K562 (cell line): ENCODE measurements around the gene KRTAP2-1. TPM values are rescaled to one million over a fixed set of nuclear protein-coding genes. Genes with fewer than 3 reads are reported as not detected.

Source experiments
- BRD9 ChIP-seq: fragments of 450-650 bp; IDR thresholded peaks from 2 replicates; pipeline ENCODE4 v1.6.1; 2018; ENCODE audit warnings: low read depth; ENCODE audit not compliant: partially characterized antibody
- CBX1 ChIP-seq: sonication (generic); IDR thresholded peaks from 2 replicates; pipeline ENCODE4 v1.6.1; 2016; ENCODE audit warnings: antibody characterized with exemption, low read depth, mild to moderate bottlenecking
- HCFC1 ChIP-seq: IDR thresholded peaks from 2 replicates; pipeline ENCODE4 v1.6.1; 2012; ENCODE audit warnings: low read depth, low read length, improper control_type of control experiment
- IRF2 ChIP-seq: sonication (generic); formaldehyde crosslinking; IDR thresholded peaks from 2 replicates; pipeline ENCODE4 v1.8.1; 2022; ENCODE audit warnings: mild to moderate bottlenecking, missing genetic modification reagents
- MTA3 ChIP-seq: fragments of 450-650 bp; formaldehyde crosslinking; IDR thresholded peaks from 2 replicates; pipeline ENCODE4 v1.6.1; 2017; ENCODE audit warnings: mild to moderate bottlenecking, borderline replicate concordance
- MYC ChIP-seq, 2 experiments: fragments of 250-450 bp in 1 of 2; sonication (Bioruptor Pico) in 1 of 2; IDR thresholded peaks; 2 replicates each; pipeline versions ENCODE4 v1.5.1 to v1.6.1; 2012 to 2021; ENCODE audit warnings: low read depth in 2 of 2, borderline replicate concordance in 1 of 2, improper control_type of control experiment in 1 of 2, low read length in 1 of 2, mild to moderate bottlenecking in 1 of 2, moderate library complexity in 1 of 2
- PHF21A ChIP-seq: fragments of 450-650 bp; IDR thresholded peaks from 2 replicates; pipeline ENCODE4 v1.6.1; 2017; ENCODE audit warnings: low read depth, borderline replicate concordance
- POLR3A ChIP-seq: IDR thresholded peaks from 2 replicates; pipeline ENCODE4 v1.6.1; 2011; ENCODE audit warnings: borderline replicate concordance, mild to moderate bottlenecking, moderate library complexity; ENCODE audit not compliant: insufficient read length, insufficient read depth; ENCODE audit errors: extremely low read depth
- RBFOX2 ChIP-seq: fragments of 200-400 bp; formaldehyde crosslinking; IDR thresholded peaks from 2 replicates; pipeline ENCODE4 v1.6.1; 2017; ENCODE audit warnings: low read depth, mild to moderate bottlenecking, low read length, moderate library complexity
- RCOR1 ChIP-seq, 2 experiments: IDR thresholded peaks; 2 replicates each; pipeline ENCODE4 v1.6.1; 2012; ENCODE audit warnings: low read depth in 2 of 2, low read length in 2 of 2, borderline replicate concordance in 1 of 2, improper control_type of control experiment in 1 of 2
- ZNF133 ChIP-seq: fragments of 250-450 bp; sonication (Bioruptor Pico); IDR thresholded peaks from 2 replicates; pipeline ENCODE4 v1.4.0; 2020; ENCODE audit warnings: mild to moderate bottlenecking
- polyA plus RNA-seq, 8 experiments: library from polyadenylated mRNA; depleted of rRNA in 4 of 8; stranded (reverse) in 5 of 8; unstranded in 3 of 8; fragments of >200 nt; fragmentation: Nextera tagmentation in 2 of 8; fragmentation: Illumina TruSeq in 1 of 8; extraction: Ambion mirVana in 2 of 8; extraction: Trizol in 1 of 8; gene quantifications; 2 replicates each; pipeline versions ENCODE4 v1.2.1 to v1.2.3, GENCODE V29; 2011 to 2014; ENCODE audit warnings: inconsistent platforms in 1 of 8, missing spikeins in 1 of 8
- total RNA-seq, 7 experiments: library from RNA; depleted of rRNA in 6 of 7; stranded (reverse); fragments of >200 nt in 6 of 7; fragmentation: Illumina TruSeq in 2 of 7; extraction: Trizol in 2 of 7; gene quantifications; 2 replicates each; pipeline versions ENCODE4 v1.2.1 to v1.2.3, GENCODE V29; 2011 to 2021; ENCODE audit warnings: low replicate concordance in 1 of 7
- TF ChIP-seq, protein P1 (sequence below), 2 experiments: fragments of 450-650 bp in 1 of 2; IDR thresholded peaks; 2 replicates each; pipeline ENCODE4 v1.6.1; 2011 to 2017; ENCODE audit warnings: low read depth in 2 of 2, antibody characterized with exemption in 1 of 2, borderline replicate concordance in 1 of 2, low read length in 1 of 2, mild to moderate bottlenecking in 1 of 2, mixed read lengths in 1 of 2; ENCODE audit not compliant: control insufficient read depth in 1 of 2
- TF ChIP-seq, protein P2 (sequence below): fragments of 250-450 bp; sonication (Bioruptor Pico); IDR thresholded peaks from 2 replicates; pipeline ENCODE4 v1.4.0; 2020; ENCODE audit warnings: mild to moderate bottlenecking, moderate library complexity

The KRTAP2-1 gene
- total and polyA plus RNA-seq, 9 of the 15 experiments (the other 6 are each of a cell fraction or from before 2014, with no cell fraction given), result not detected

- TF ChIP-seq CBX1 (no peak), MYC (IDR thresholded peaks at IDR 0.05; ENCODE audit: low read depth, low read length) (peak; percentile 73), MYC (CRISPR knock-in tag; IDR thresholded peaks at IDR 0.05; ENCODE audit: borderline replicate concordance, low read depth) (no peak), RBFOX2 (no peak), PHF21A (no peak), RCOR1 (IDR thresholded peaks at IDR 0.05; ENCODE audit: borderline replicate concordance in 1 of 2, low read depth in 2 of 2, low read length in 2 of 2) (peak in 1 of 2 experiments; percentile 61; a peak in 1 of 4 replicates), BRD9 (no peak), MTA3 (no peak), POLR3A (no peak), HCFC1 (no peak), IRF2 (CRISPR knock-in tag) (no peak), ZNF133 (CRISPR knock-in tag) (no peak)
- TF ChIP-seq, protein P1, sequence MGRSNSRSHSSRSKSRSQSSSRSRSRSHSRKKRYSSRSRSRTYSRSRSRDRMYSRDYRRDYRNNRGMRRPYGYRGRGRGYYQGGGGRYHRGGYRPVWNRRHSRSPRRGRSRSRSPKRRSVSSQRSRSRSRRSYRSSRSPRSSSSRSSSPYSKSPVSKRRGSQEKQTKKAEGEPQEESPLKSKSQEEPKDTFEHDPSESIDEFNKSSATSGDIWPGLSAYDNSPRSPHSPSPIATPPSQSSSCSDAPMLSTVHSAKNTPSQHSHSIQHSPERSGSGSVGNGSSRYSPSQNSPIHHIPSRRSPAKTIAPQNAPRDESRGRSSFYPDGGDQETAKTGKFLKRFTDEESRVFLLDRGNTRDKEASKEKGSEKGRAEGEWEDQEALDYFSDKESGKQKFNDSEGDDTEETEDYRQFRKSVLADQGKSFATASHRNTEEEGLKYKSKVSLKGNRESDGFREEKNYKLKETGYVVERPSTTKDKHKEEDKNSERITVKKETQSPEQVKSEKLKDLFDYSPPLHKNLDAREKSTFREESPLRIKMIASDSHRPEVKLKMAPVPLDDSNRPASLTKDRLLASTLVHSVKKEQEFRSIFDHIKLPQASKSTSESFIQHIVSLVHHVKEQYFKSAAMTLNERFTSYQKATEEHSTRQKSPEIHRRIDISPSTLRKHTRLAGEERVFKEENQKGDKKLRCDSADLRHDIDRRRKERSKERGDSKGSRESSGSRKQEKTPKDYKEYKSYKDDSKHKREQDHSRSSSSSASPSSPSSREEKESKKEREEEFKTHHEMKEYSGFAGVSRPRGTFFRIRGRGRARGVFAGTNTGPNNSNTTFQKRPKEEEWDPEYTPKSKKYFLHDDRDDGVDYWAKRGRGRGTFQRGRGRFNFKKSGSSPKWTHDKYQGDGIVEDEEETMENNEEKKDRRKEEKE (IDR thresholded peaks at IDR 0.05; ENCODE audit: borderline replicate concordance in 1 of 2, control insufficient read depth in 1 of 2, low read depth in 2 of 2, low read length in 1 of 2), result no peak
- TF ChIP-seq, protein P2, sequence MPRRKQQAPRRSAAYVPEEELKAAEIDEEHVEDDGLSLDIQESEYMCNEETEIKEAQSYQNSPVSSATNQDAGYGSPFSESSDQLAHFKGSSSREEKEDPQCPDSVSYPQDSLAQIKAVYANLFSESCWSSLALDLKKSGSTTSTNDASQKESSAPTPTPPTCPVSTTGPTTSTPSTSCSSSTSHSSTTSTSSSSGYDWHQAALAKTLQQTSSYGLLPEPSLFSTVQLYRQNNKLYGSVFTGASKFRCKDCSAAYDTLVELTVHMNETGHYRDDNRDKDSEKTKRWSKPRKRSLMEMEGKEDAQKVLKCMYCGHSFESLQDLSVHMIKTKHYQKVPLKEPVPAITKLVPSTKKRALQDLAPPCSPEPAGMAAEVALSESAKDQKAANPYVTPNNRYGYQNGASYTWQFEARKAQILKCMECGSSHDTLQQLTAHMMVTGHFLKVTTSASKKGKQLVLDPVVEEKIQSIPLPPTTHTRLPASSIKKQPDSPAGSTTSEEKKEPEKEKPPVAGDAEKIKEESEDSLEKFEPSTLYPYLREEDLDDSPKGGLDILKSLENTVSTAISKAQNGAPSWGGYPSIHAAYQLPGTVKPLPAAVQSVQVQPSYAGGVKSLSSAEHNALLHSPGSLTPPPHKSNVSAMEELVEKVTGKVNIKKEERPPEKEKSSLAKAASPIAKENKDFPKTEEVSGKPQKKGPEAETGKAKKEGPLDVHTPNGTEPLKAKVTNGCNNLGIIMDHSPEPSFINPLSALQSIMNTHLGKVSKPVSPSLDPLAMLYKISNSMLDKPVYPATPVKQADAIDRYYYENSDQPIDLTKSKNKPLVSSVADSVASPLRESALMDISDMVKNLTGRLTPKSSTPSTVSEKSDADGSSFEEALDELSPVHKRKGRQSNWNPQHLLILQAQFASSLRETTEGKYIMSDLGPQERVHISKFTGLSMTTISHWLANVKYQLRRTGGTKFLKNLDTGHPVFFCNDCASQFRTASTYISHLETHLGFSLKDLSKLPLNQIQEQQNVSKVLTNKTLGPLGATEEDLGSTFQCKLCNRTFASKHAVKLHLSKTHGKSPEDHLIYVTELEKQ (CRISPR knock-in tag), result no peak
Measured at GRCh38 chr17:41065829-41066624, 18.9 kb upstream of the KRTAP2-1 start, which contains the start of gene KRTAP2-4 (continued).
